HCT116 (cell line): ENCODE data around the gene EML2. TPM values are rescaled to one million over a fixed set of nuclear protein-coding genes. Genes with fewer than 3 reads are reported as not detected.

ENCODE experiments used
- ATAC-seq: fragments of 200-7000 bp; cut with Tn5 transposase; 2 replicates; pipeline ENCODE4 v1.9.1; 2020; ENCODE audit warnings: mild to moderate bottlenecking, moderate library complexity
- BruUV-seq: library from RNA; stranded (reverse); fragments of 400-500 nt; replicated peaks from 2 replicates; lab custom pipeline; 2021; lab: Mats Ljungman, UMichigan
- CTCF ChIA-PET: fragments of 300-600 bp; sonication (Branson Sonifier 250); formaldehyde crosslinking; loops from one replicate; lab custom pipeline; 2021; ENCODE audit warnings: antibody characterized with exemption; lab: Charles Lee
- POLR2A ChIA-PET: fragments of 300-600, 350-600 bp; sonication (Branson Sonifier 250); formaldehyde crosslinking; loops from one replicate; lab custom pipeline; 2021; ENCODE audit warnings: antibody characterized with exemption; lab: Charles Lee
- RAD21 ChIA-PET, 2 experiments: fragments of 300-600 bp; sonication (Branson Sonifier 250); formaldehyde crosslinking; loops; one replicate each; lab custom pipeline; 2023; ENCODE audit warnings: low total read pairs in 2 of 2; ENCODE audit not compliant: uncharacterized antibody in 2 of 2, unreplicated experiment in 2 of 2, low non-redundant PET in 1 of 2; lab: Charles Lee
- DNase-seq: peaks from one replicate; pipeline ENCODE4 v3.0.0-alpha.2; 2010; ENCODE audit warnings: low read depth, low spot score
- H2AFZ ChIP-seq: fragments of 200-600 bp; shearing (Covaris generic), sonication (generic); 2 replicates; pipeline ENCODE4 v1.6.1; 2017; ENCODE audit warnings: low read depth, mixed run types, mixed read lengths, antibody characterized with exemption, low read length; ENCODE audit not compliant: poor library complexity, severe bottlenecking
- H3K27ac ChIP-seq: 2 replicates; pipeline ENCODE4 v1.5.1; 2012; ENCODE audit warnings: low read depth, low read length
- H3K27me3 ChIP-seq: fragments of 200-600 bp; sonication (generic); 2 replicates; pipeline ENCODE4 v1.6.1; 2016; ENCODE audit warnings: mixed run types, low read length, mixed read lengths; ENCODE audit not compliant: insufficient read depth
- H3K36me3 ChIP-seq, 2 experiments: fragments of 200-500 bp in 1 of 2; fragments of 200-600 bp in 1 of 2; sonication (Bioruptor generic) in 1 of 2; sonication (generic) in 1 of 2; 2 replicates each; pipeline versions ENCODE4 v1.5.1 to v1.6.1; 2014 to 2016; ENCODE audit warnings: low read length in 2 of 2, inconsistent platforms in 1 of 2, mixed read lengths in 1 of 2, mixed run types in 1 of 2; ENCODE audit not compliant: insufficient read depth in 2 of 2, control insufficient read depth in 1 of 2
- H3K4me1 ChIP-seq, 2 experiments: fragments of 200-600 bp in 1 of 2; sonication (generic) in 1 of 2; 2 replicates each; pipeline versions ENCODE4 v1.5.1 to v1.6.1; 2012 to 2017; ENCODE audit warnings: low read length in 2 of 2, inconsistent platforms in 1 of 2, mild to moderate bottlenecking in 1 of 2, mixed read lengths in 1 of 2, mixed run types in 1 of 2, moderate library complexity in 1 of 2; ENCODE audit not compliant: insufficient read depth in 2 of 2, control insufficient read depth in 1 of 2
- H3K4me2 ChIP-seq: fragments of 200-600 bp; sonication (generic); 2 replicates; pipeline ENCODE4 v1.6.1; 2017; ENCODE audit warnings: mixed run types, low read length, mixed read lengths
- H3K4me3 ChIP-seq, 2 experiments: fragments of 200-600 bp in 1 of 2; sonication (generic) in 1 of 2; replicated peaks in 1 of 2; 2 replicates each; pipeline ENCODE4 v1.5.1; 2011 to 2016; ENCODE audit warnings: low read length in 2 of 2, control low read depth in 1 of 2, low read depth in 1 of 2, mild to moderate bottlenecking in 1 of 2, mixed read lengths in 1 of 2, mixed run types in 1 of 2
- H3K79me2 ChIP-seq: fragments of 200-600 bp; sonication (generic); 2 replicates; pipeline ENCODE4 v1.6.1; 2017; ENCODE audit warnings: mild to moderate bottlenecking, mixed run types, low read length, moderate library complexity, mixed read lengths; ENCODE audit not compliant: insufficient read depth
- H3K9ac ChIP-seq: fragments of 200-600 bp; sonication (generic); 2 replicates; pipeline ENCODE4 v1.6.1; 2016; ENCODE audit warnings: low read length, mixed read lengths
- H3K9me2 ChIP-seq: fragments of 200-600 bp; sonication (generic), shearing (Covaris generic); 2 replicates; pipeline ENCODE4 v1.6.1; 2017; ENCODE audit warnings: mixed run types, mild to moderate bottlenecking, moderate library complexity; ENCODE audit not compliant: insufficient read depth
- H3K9me3 ChIP-seq, 2 experiments: fragments of 200-500 bp in 1 of 2; fragments of 200-600 bp in 1 of 2; sonication (Bioruptor generic) in 1 of 2; sonication (generic) in 1 of 2; 2 replicates each; pipeline ENCODE4 v1.6.1; 2014 to 2017; ENCODE audit warnings: low read length in 2 of 2, mixed read lengths in 2 of 2, inconsistent platforms in 1 of 2, low read depth in 1 of 2, mild to moderate bottlenecking in 1 of 2, mixed run types in 1 of 2, moderate library complexity in 1 of 2; ENCODE audit not compliant: control insufficient read depth in 1 of 2, insufficient read depth in 1 of 2
- H4K20me1 ChIP-seq: fragments of 200-600 bp; sonication (generic), shearing (Covaris generic); 2 replicates; pipeline ENCODE4 v1.6.1; 2017; ENCODE audit warnings: mixed run types, mild to moderate bottlenecking, moderate library complexity; ENCODE audit not compliant: insufficient read depth
- ATF3 ChIP-seq: IDR thresholded peaks from 2 replicates; pipeline ENCODE4 v1.6.1; 2012
- CBX3 ChIP-seq: IDR thresholded peaks from 2 replicates; pipeline ENCODE4 v1.6.1; 2012; ENCODE audit warnings: low read depth
- CEBPB ChIP-seq: IDR thresholded peaks from 2 replicates; pipeline ENCODE4 v1.6.1; 2012; ENCODE audit warnings: low read depth
- EGR1 ChIP-seq: IDR thresholded peaks from 2 replicates; pipeline ENCODE4 v1.6.1; 2012; ENCODE audit warnings: low read depth
- ELF1 ChIP-seq: IDR thresholded peaks from 2 replicates; pipeline ENCODE4 v1.6.1; 2012; ENCODE audit warnings: low read depth, borderline replicate concordance
- EZH2 ChIP-seq: fragments of 200-600 bp; sonication (generic); IDR thresholded peaks from 2 replicates; pipeline ENCODE4 v1.6.1; 2017; ENCODE audit warnings: antibody characterized with exemption, mixed run types
- EZH2phosphoT487 ChIP-seq: fragments of 200-600 bp; IDR thresholded peaks from 2 replicates; pipeline ENCODE4 v1.6.1; 2018; ENCODE audit warnings: antibody characterized with exemption, borderline replicate concordance
- FOSL1 ChIP-seq: IDR thresholded peaks from 2 replicates; pipeline ENCODE4 v1.6.1; 2012; ENCODE audit warnings: low read depth
- JUND ChIP-seq: IDR thresholded peaks from 2 replicates; pipeline ENCODE4 v1.6.1; 2012
- MAX ChIP-seq: IDR thresholded peaks from 2 replicates; pipeline ENCODE4 v1.6.1; 2012
- POLR2A ChIP-seq: IDR thresholded peaks from 2 replicates; pipeline ENCODE4 v1.7.0; 2011; ENCODE audit warnings: borderline replicate concordance; ENCODE audit not compliant: insufficient read depth, insufficient read length; ENCODE audit errors: extremely low read depth
- RAD21 ChIP-seq: IDR thresholded peaks from 2 replicates; pipeline ENCODE4 v1.6.1; 2012; ENCODE audit warnings: low read depth, mild to moderate bottlenecking
- REST ChIP-seq: IDR thresholded peaks from 2 replicates; pipeline ENCODE4 v1.6.1; 2012; ENCODE audit warnings: low read depth
- SIN3A ChIP-seq: IDR thresholded peaks from 2 replicates; pipeline ENCODE4 v1.6.1; 2012; ENCODE audit warnings: low read depth
- SRF ChIP-seq: IDR thresholded peaks from 2 replicates; pipeline ENCODE4 v1.6.1; 2012; ENCODE audit warnings: low read depth
- TCF7L2 ChIP-seq: IDR thresholded peaks from 2 replicates; pipeline ENCODE4 v1.7.0; 2011; ENCODE audit warnings: borderline replicate concordance, inconsistent platforms; ENCODE audit not compliant: insufficient read depth, insufficient read length; ENCODE audit errors: extremely low read depth
- YY1 ChIP-seq: IDR thresholded peaks from 2 replicates; pipeline ENCODE4 v1.6.1; 2011; ENCODE audit warnings: low read length, low read depth, moderate library complexity, mild to moderate bottlenecking; ENCODE audit not compliant: insufficient replicate concordance; ENCODE audit errors: extremely low read depth
- intact Hi-C: fragments of 100-400 bp; cut with micrococcal nuclease; formaldehyde crosslinking; loops from 2 replicates; pipeline ENCODE4 v1.10.0; 2022
- total RNA-seq: library from RNA; stranded (reverse); gene quantifications from one replicate; pipeline ENCODE4 v1.2.1, GENCODE V29; 2021; ENCODE audit not compliant: unreplicated experiment

EML2 gene
- total RNA-seq, 1 experiment from 2014 or later: 131 TPM

GRCh38 chr19:45657520-45658167 lies 18.4 kb upstream of the EML2 start:
- Histone ChIP-seq H3K4me2 (no peak overlapping the region), H3K36me3 (no peaks in the 10 kb centered on the region), H3K79me2 (no peaks in the 10 kb centered on the region), H3K27me3 (no peaks in the 10 kb centered on the region), H3K9ac (no peak overlapping the region), H3K4me3 (no peak overlapping the region), H3K4me1 (no peaks in the 10 kb centered on the region; a peak in 1 of 4 replicates), H3K27ac (no peak overlapping the region), H3K9me3 (no peaks in the 10 kb centered on the region), H4K20me1 (no peaks in the 10 kb centered on the region), H3K9me2 (no peaks in the 10 kb centered on the region), H2AFZ (no peak overlapping the region)
- no peak for ATAC-seq
- intact Hi-C loops: no loop called here
- ChIA-PET RAD21 (no interaction called here), CTCF (interaction anchor here (1.3 kb wide), 1 partner anchor 15 kb away, joined by 3 read pairs; no protein-coding TSS in a partner anchor), POLR2A (no interaction called here)
- no peak for TF ChIP-seq JUND
- TF ChIP-seq EZH2phosphoT487: no peak
- no peak for TF ChIP-seq SRF
- TF ChIP-seq EZH2: no peak
- no peak for TF ChIP-seq SIN3A
- TF ChIP-seq CBX3: no peak
- TF ChIP-seq EGR1: no peak
- no peak for TF ChIP-seq MAX
- no peak for TF ChIP-seq ATF3
- TF ChIP-seq ELF1: no peak
- no peak for TF ChIP-seq POLR2A
- BruUV-seq: no TSS peak
- DNase-seq: no peak

GRCh38 chr19:45655073-45655472 lies 15.9 kb upstream of the EML2 start:
- Histone ChIP-seq H4K20me1 (no peaks in the 10 kb centered on the region), H3K79me2 (no peaks in the 10 kb centered on the region), H3K4me3 (no peak overlapping the region), H3K36me3 (no peaks in the 10 kb centered on the region), H3K9me3 (no peaks in the 10 kb centered on the region), H3K9ac (no peak overlapping the region), H3K4me2 (no peak overlapping the region), H2AFZ (no peak overlapping the region), H3K9me2 (no peaks in the 10 kb centered on the region), H3K27ac (no peak overlapping the region), H3K27me3 (no peaks in the 10 kb centered on the region)
- CTCF ChIA-PET: no interaction called here
- POLR2A ChIA-PET: no interaction called here
- intact Hi-C loops: no loop called here
- BruUV-seq: no TSS peak
- RAD21 ChIA-PET: no interaction called here
- ATAC-seq: no peak
- no peak for DNase-seq
- TF ChIP-seq REST (no peak), FOSL1 (no peak), SRF (no peak), MAX (no peak), EGR1 (no peak), SIN3A (no peak), POLR2A (no peak), CEBPB (no peak), RAD21 (no peak), CBX3 (no peak), JUND (no peak), TCF7L2 (no peak), EZH2 (no peak), YY1 (no peak)
- TF ChIP-seq, all 23 proteins: peak for 0
- H3K4me1 ChIP-seq: no peaks in the 10 kb centered on the region; a peak in 1 of 4 replicates
